HepG2 (cell line): Measurements from ENCODE around the gene MOV10L1. TPM values are rescaled to one million over a fixed set of nuclear protein-coding genes. Genes with fewer than 3 reads are reported as not detected.

Experiments
- ATAC-seq: fragments of 200-7000 bp; cut with Tn5 transposase; 3 replicates; pipeline ENCODE4 v1.9.1; 2020; ENCODE audit warnings: mild to moderate bottlenecking, moderate library complexity
- BruUV-seq: library from RNA; stranded (reverse); fragments of 400-500 nt; replicated peaks from 2 replicates; lab custom pipeline; 2021; lab: Mats Ljungman, UMichigan
- CTCF ChIA-PET: fragments of 300-600 bp; formaldehyde crosslinking; extraction: SDS; loops from one replicate; lab custom pipeline; 2021; ENCODE audit warnings: low total read pairs, inconsistent platforms, low intra/inter-chr PET ratio; lab: Yijun Ruan, JAX
- POLR2A ChIA-PET: fragments of 350-600 bp; sonication (Branson Sonifier 250); formaldehyde crosslinking; loops from one replicate; lab custom pipeline; 2020; ENCODE audit warnings: antibody characterized with exemption, inconsistent platforms; lab: Yijun Ruan, JAX
- DNase-seq: peaks from one replicate; pipeline ENCODE4 v3.0.0-alpha.2; 2015; ENCODE audit warnings: low spot score
- FAIRE-seq: peaks from 3 replicates; lab custom pipeline; 2011; peaks lifted over from hg19 to GRCh38; lab: Jason Lieb, UNC
- H2AFZ ChIP-seq: one replicate; pipeline ENCODE4 v1.6.1; 2011; ENCODE audit warnings: low read length, inconsistent platforms
- H3K27ac ChIP-seq: fragments of 300-600 bp; 3 replicates; pipeline ENCODE4 v1.8.0; 2011; ENCODE audit warnings: mixed run types, mild to moderate bottlenecking, mixed read lengths, low read length, inconsistent platforms; ENCODE audit not compliant: insufficient read depth; ENCODE audit errors: extremely low read length
- H3K27me3 ChIP-seq, 2 experiments: fragments of 200-600 bp in 1 of 2; 2 replicates in 1 of 2; 3 replicates in 1 of 2; pipeline versions ENCODE4 v1.6.0 to v1.8.0; 2011; ENCODE audit warnings: low read length in 2 of 2, mild to moderate bottlenecking in 2 of 2, moderate library complexity in 2 of 2, inconsistent platforms in 1 of 2; ENCODE audit not compliant: insufficient read depth in 2 of 2, control insufficient read depth in 1 of 2
- H3K36me3 ChIP-seq, 2 experiments: fragments of 200-600 bp in 1 of 2; replicated peaks in 1 of 2; 2 replicates in 1 of 2; 3 replicates in 1 of 2; pipeline versions ENCODE4 v1.5.1 to v1.8.0; 2011; ENCODE audit warnings: low read length in 2 of 2, inconsistent platforms in 1 of 2; ENCODE audit not compliant: insufficient read depth in 2 of 2, control insufficient read depth in 1 of 2
- H3K4me1 ChIP-seq: 2 replicates; pipeline ENCODE4 v1.5.1; 2012; ENCODE audit warnings: low read length, inconsistent platforms; ENCODE audit not compliant: insufficient read depth
- H3K4me2 ChIP-seq: 2 replicates; pipeline ENCODE4 v1.6.0; 2011; ENCODE audit warnings: low read depth, low read length, inconsistent platforms
- H3K4me3 ChIP-seq, 3 experiments: fragments of 200-600 bp in 1 of 3; sonication (generic), shearing (Covaris generic) in 1 of 3; replicated peaks in 1 of 3; 2 replicates each; pipeline ENCODE4 v1.5.1; 2011 to 2016; ENCODE audit warnings: low read length in 3 of 3, inconsistent platforms in 2 of 3, low read depth in 2 of 3, mild to moderate bottlenecking in 2 of 3, control low read depth in 1 of 3, mixed read lengths in 1 of 3; ENCODE audit not compliant: insufficient read depth in 1 of 3
- H3K79me2 ChIP-seq: one replicate; pipeline ENCODE4 v1.6.1; 2011; ENCODE audit warnings: low read length, inconsistent platforms; ENCODE audit not compliant: insufficient read depth
- H3K9ac ChIP-seq: 2 replicates; pipeline ENCODE4 v1.6.0; 2011; ENCODE audit warnings: mild to moderate bottlenecking, low read depth, low read length, inconsistent platforms; ENCODE audit not compliant: insufficient read depth
- H3K9me3 ChIP-seq: 2 replicates; pipeline ENCODE4 v1.5.1; 2012; ENCODE audit warnings: mild to moderate bottlenecking, low read length
- H4K20me1 ChIP-seq: 2 replicates; pipeline ENCODE4 v1.6.0; 2011; ENCODE audit warnings: inconsistent platforms, mild to moderate bottlenecking, low read length, moderate library complexity; ENCODE audit not compliant: insufficient read depth
- CHD4 ChIP-seq: fragments of 200-600 bp; sonication (generic); IDR thresholded peaks from 2 replicates; pipeline ENCODE4 v1.7.0; 2017; ENCODE audit warnings: mild to moderate bottlenecking, low read length, borderline replicate concordance
- FOXA1 ChIP-seq, 2 experiments: fragments of 450-650 bp in 1 of 2; sonication (generic) in 1 of 2; formaldehyde crosslinking in 1 of 2; IDR thresholded peaks; 2 replicates each; pipeline versions ENCODE4 v1.4.0 to v1.6.1; 2016 to 2020; ENCODE audit warnings: missing genetic modification reagents in 1 of 2
- KLF12 ChIP-seq: sonication (generic); formaldehyde crosslinking; IDR thresholded peaks from 2 replicates; pipeline ENCODE4 v1.4.0; 2020; ENCODE audit warnings: missing genetic modification reagents, borderline replicate concordance
- KLF15 ChIP-seq: sonication (generic); formaldehyde crosslinking; IDR thresholded peaks from 2 replicates; pipeline ENCODE4 v1.8.1; 2023; ENCODE audit warnings: borderline replicate concordance, mild to moderate bottlenecking, inconsistent platforms, missing genetic modification reagents, mixed read lengths
- MTERF4 ChIP-seq: sonication (generic); formaldehyde crosslinking; IDR thresholded peaks from 2 replicates; pipeline ENCODE4 v1.8.0; 2023; ENCODE audit warnings: mild to moderate bottlenecking, missing genetic modification reagents
- TBP ChIP-seq: sonication (generic); formaldehyde crosslinking; IDR thresholded peaks from 2 replicates; pipeline ENCODE4 v1.5.0; 2020; ENCODE audit warnings: missing genetic modification reagents
- TOE1 ChIP-seq: sonication (generic); formaldehyde crosslinking; IDR thresholded peaks from 2 replicates; pipeline ENCODE4 v1.4.0; 2020; ENCODE audit warnings: mild to moderate bottlenecking, missing genetic modification reagents
- ZBTB26 ChIP-seq: IDR thresholded peaks from 2 replicates; pipeline ENCODE4 v1.6.1; 2016; ENCODE audit warnings: missing compliant biosample characterization, missing genetic modification reagents, borderline replicate concordance
- ZNF737 ChIP-seq: sonication (generic); formaldehyde crosslinking; IDR thresholded peaks from 2 replicates; pipeline ENCODE4 v1.5.0; 2020; ENCODE audit warnings: missing genetic modification reagents, mild to moderate bottlenecking, borderline replicate concordance
- ZNF850 ChIP-seq: sonication (generic); formaldehyde crosslinking; conservative IDR thresholded peaks from 2 replicates; pipeline ENCODE4 v1.9.0; 2021; ENCODE audit warnings: mild to moderate bottlenecking, missing genetic modification reagents
- WGBS: methylation state at CpG from one replicate; pipeline ENCODE4 v1.1.6; 2017; ENCODE audit warnings: low lambda C conversion rate; 5-methylcytosine and 5-hydroxymethylcytosine counted together
- in situ Hi-C: cut with HindIII; loops from 2 replicates; pipeline ENCODE4 v1.10.0; 2017; ENCODE audit warnings: low pct_unique_long_range_greater_than_20kb; ENCODE audit not compliant: extremely low pct_ligation_motif_present
- intact Hi-C: fragments of 100-400 bp; cut with micrococcal nuclease; formaldehyde crosslinking; loops from one replicate; pipeline ENCODE4 v1.10.0; 2022; ENCODE audit not compliant: unreplicated experiment
- polyA plus RNA-seq, 8 experiments: library from polyadenylated mRNA; depleted of rRNA in 3 of 8; stranded (reverse) in 7 of 8; unstranded in 1 of 8; fragments of >200 nt; fragmentation: Illumina TruSeq in 4 of 8; extraction: Trizol in 4 of 8; gene quantifications; 2 replicates each; pipeline versions ENCODE4 v1.2.1 to v1.2.3, GENCODE V29; 2011 to 2016; ENCODE audit warnings: low read depth in 4 of 8, missing spikeins in 1 of 8, mixed read lengths in 1 of 8; ENCODE audit not compliant: insufficient read depth in 1 of 8
- total RNA-seq, 5 experiments: library from RNA; depleted of rRNA; stranded (reverse); fragments of >200 nt; fragmentation: Illumina TruSeq; extraction: Trizol; gene quantifications; 2 replicates each; pipeline ENCODE4 v1.2.3, GENCODE V29; 2016; ENCODE audit warnings: low read depth in 1 of 5
- TF ChIP-seq, protein P1 (sequence below): sonication (generic); formaldehyde crosslinking; IDR thresholded peaks from 2 replicates; pipeline ENCODE4 v1.4.0; 2020; ENCODE audit warnings: missing genetic modification reagents
- TF ChIP-seq, protein P2 (sequence below): IDR thresholded peaks from 2 replicates; pipeline ENCODE4 v1.6.1; 2016; ENCODE audit warnings: low read depth, missing genetic modification reagents, missing compliant biosample characterization

The MOV10L1 gene
- total and polyA plus RNA-seq, 2 of the 13 experiments (the other 11 are each of a cell fraction or from before 2014, with no cell fraction given) = 0.11 to 0.12 TPM

DNA sequence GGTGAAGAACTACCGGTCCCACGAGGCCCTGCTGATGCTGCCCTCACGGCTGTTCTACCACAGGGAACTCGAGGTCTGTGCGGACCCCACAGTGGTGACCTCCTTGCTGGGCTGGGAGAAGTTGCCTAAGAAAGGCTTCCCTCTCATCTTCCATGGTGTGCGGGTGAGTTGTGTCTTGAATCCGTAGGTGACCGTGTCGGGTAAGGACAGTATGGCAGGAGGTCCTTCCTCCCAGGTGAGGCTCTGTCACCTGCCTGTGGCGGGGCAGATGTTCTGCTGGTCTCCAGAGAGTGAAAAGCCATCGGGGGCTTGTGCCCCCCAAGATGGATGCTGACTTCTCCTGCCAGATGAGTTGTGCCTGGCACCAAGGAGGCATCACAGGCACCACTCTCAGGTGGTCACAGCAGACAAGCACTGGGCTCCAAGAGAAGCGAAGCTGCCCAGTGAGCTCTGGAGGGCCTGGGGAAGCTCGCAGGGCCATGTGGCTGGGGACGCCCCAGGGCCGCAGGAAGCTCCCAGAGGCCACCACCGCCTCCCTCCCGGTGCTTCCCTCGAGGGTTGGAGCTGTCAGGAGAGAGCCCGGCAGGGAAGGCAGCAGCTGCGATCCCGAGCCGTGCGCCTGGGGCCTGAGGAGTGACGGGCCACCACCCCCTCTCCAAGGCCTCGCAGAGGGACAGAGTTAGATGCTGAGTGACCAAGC is 63.4 kb downstream of the MOV10L1 start:
- H3K4me1 ChIP-seq = peaks cover 33% of the 10 kb centered on the region
- intact Hi-C loops (no loop called here), in situ Hi-C loops (no loop called here)
- H3K79me2 ChIP-seq = no peaks in the 10 kb centered on the region
- H3K4me2 ChIP-seq = no peak overlapping the region
- DNase-seq (no peak), FAIRE-seq (no peak), ATAC-seq (no peak)
- no peak overlapping the region for H2AFZ ChIP-seq
- H3K4me3 ChIP-seq = no peak overlapping the region
- H4K20me1 ChIP-seq = no peaks in the 10 kb centered on the region
- H3K36me3 ChIP-seq = no peaks in the 10 kb centered on the region
- no peak overlapping the region for H3K27ac ChIP-seq
- no peak overlapping the region for H3K9ac ChIP-seq
- no peaks in the 10 kb centered on the region for H3K9me3 ChIP-seq
- CTCF ChIA-PET = no interaction called here
- POLR2A ChIA-PET = no interaction called here
- H3K27me3 ChIP-seq = peaks cover 1 to 58% of the 10 kb centered on the region in 2 experiments
- no TSS peak for BruUV-seq
- WGBS = 51% methylated on average over 13 of the region's 25 CpGs
- TF ChIP-seq, protein P1, sequence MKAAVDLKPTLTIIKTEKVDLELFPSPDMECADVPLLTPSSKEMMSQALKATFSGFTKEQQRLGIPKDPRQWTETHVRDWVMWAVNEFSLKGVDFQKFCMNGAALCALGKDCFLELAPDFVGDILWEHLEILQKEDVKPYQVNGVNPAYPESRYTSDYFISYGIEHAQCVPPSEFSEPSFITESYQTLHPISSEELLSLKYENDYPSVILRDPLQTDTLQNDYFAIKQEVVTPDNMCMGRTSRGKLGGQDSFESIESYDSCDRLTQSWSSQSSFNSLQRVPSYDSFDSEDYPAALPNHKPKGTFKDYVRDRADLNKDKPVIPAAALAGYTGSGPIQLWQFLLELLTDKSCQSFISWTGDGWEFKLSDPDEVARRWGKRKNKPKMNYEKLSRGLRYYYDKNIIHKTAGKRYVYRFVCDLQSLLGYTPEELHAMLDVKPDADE = no peak
- no peak for TF ChIP-seq TBP (CRISPR knock-in tag)
- no peak for TF ChIP-seq KLF12 (CRISPR knock-in tag)
- TF ChIP-seq, protein P2, sequence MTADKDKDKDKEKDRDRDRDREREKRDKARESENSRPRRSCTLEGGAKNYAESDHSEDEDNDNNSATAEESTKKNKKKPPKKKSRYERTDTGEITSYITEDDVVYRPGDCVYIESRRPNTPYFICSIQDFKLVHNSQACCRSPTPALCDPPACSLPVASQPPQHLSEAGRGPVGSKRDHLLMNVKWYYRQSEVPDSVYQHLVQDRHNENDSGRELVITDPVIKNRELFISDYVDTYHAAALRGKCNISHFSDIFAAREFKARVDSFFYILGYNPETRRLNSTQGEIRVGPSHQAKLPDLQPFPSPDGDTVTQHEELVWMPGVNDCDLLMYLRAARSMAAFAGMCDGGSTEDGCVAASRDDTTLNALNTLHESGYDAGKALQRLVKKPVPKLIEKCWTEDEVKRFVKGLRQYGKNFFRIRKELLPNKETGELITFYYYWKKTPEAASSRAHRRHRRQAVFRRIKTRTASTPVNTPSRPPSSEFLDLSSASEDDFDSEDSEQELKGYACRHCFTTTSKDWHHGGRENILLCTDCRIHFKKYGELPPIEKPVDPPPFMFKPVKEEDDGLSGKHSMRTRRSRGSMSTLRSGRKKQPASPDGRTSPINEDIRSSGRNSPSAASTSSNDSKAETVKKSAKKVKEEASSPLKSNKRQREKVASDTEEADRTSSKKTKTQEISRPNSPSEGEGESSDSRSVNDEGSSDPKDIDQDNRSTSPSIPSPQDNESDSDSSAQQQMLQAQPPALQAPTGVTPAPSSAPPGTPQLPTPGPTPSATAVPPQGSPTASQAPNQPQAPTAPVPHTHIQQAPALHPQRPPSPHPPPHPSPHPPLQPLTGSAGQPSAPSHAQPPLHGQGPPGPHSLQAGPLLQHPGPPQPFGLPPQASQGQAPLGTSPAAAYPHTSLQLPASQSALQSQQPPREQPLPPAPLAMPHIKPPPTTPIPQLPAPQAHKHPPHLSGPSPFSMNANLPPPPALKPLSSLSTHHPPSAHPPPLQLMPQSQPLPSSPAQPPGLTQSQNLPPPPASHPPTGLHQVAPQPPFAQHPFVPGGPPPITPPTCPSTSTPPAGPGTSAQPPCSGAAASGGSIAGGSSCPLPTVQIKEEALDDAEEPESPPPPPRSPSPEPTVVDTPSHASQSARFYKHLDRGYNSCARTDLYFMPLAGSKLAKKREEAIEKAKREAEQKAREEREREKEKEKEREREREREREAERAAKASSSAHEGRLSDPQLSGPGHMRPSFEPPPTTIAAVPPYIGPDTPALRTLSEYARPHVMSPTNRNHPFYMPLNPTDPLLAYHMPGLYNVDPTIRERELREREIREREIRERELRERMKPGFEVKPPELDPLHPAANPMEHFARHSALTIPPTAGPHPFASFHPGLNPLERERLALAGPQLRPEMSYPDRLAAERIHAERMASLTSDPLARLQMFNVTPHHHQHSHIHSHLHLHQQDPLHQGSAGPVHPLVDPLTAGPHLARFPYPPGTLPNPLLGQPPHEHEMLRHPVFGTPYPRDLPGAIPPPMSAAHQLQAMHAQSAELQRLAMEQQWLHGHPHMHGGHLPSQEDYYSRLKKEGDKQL (CRISPR knock-in tag) = no peak
- TF ChIP-seq ZBTB26 (CRISPR knock-in tag) = no peak
- no peak for TF ChIP-seq CHD4
- TF ChIP-seq ZNF850 (CRISPR knock-in tag) = no peak
- TF ChIP-seq MTERF4 (CRISPR knock-in tag) = no peak
- TF ChIP-seq KLF15 (CRISPR knock-in tag) = no peak
- no peak for TF ChIP-seq ZNF737 (CRISPR knock-in tag)
- no peak for TF ChIP-seq TOE1 (CRISPR knock-in tag)
- TF ChIP-seq FOXA1 (IDR thresholded peaks at IDR 0.05) = no peak
- no peak for TF ChIP-seq FOXA1 (CRISPR knock-in tag; IDR thresholded peaks at IDR 0.05)
